HCT116 (cell line): ENCODE results near the gene ARL5C. TPM values are rescaled to one million over a fixed set of nuclear protein-coding genes. Genes with fewer than 3 reads are reported as not detected.

Experiments
- ATAC-seq: fragments of 200-7000 bp; cut with Tn5 transposase; 2 replicates; pipeline ENCODE4 v1.9.1; 2020; ENCODE audit warnings: mild to moderate bottlenecking, moderate library complexity
- BruUV-seq: library from RNA; stranded (reverse); fragments of 400-500 nt; replicated peaks from 2 replicates; lab custom pipeline; 2021; lab: Mats Ljungman, UMichigan
- CTCF ChIA-PET: fragments of 300-600 bp; sonication (Branson Sonifier 250); formaldehyde crosslinking; loops from one replicate; lab custom pipeline; 2021; ENCODE audit warnings: antibody characterized with exemption; lab: Charles Lee
- POLR2A ChIA-PET: fragments of 300-600, 350-600 bp; sonication (Branson Sonifier 250); formaldehyde crosslinking; loops from one replicate; lab custom pipeline; 2021; ENCODE audit warnings: antibody characterized with exemption; lab: Charles Lee
- RAD21 ChIA-PET, 2 experiments: fragments of 300-600 bp; sonication (Branson Sonifier 250); formaldehyde crosslinking; loops; one replicate each; lab custom pipeline; 2023; ENCODE audit warnings: low total read pairs in 2 of 2; ENCODE audit not compliant: uncharacterized antibody in 2 of 2, unreplicated experiment in 2 of 2, low non-redundant PET in 1 of 2; lab: Charles Lee
- DNase-seq: peaks from one replicate; pipeline ENCODE4 v3.0.0-alpha.2; 2010; ENCODE audit warnings: low read depth, low spot score
- H2AFZ ChIP-seq: fragments of 200-600 bp; shearing (Covaris generic), sonication (generic); 2 replicates; pipeline ENCODE4 v1.6.1; 2017; ENCODE audit warnings: low read depth, mixed run types, mixed read lengths, antibody characterized with exemption, low read length; ENCODE audit not compliant: poor library complexity, severe bottlenecking
- H3K27ac ChIP-seq: 2 replicates; pipeline ENCODE4 v1.5.1; 2012; ENCODE audit warnings: low read depth, low read length
- H3K27me3 ChIP-seq: fragments of 200-600 bp; sonication (generic); 2 replicates; pipeline ENCODE4 v1.6.1; 2016; ENCODE audit warnings: mixed run types, low read length, mixed read lengths; ENCODE audit not compliant: insufficient read depth
- H3K36me3 ChIP-seq, 2 experiments: fragments of 200-500 bp in 1 of 2; fragments of 200-600 bp in 1 of 2; sonication (Bioruptor generic) in 1 of 2; sonication (generic) in 1 of 2; 2 replicates each; pipeline versions ENCODE4 v1.5.1 to v1.6.1; 2014 to 2016; ENCODE audit warnings: low read length in 2 of 2, inconsistent platforms in 1 of 2, mixed read lengths in 1 of 2, mixed run types in 1 of 2; ENCODE audit not compliant: insufficient read depth in 2 of 2, control insufficient read depth in 1 of 2
- H3K4me1 ChIP-seq, 2 experiments: fragments of 200-600 bp in 1 of 2; sonication (generic) in 1 of 2; 2 replicates each; pipeline versions ENCODE4 v1.5.1 to v1.6.1; 2012 to 2017; ENCODE audit warnings: low read length in 2 of 2, inconsistent platforms in 1 of 2, mild to moderate bottlenecking in 1 of 2, mixed read lengths in 1 of 2, mixed run types in 1 of 2, moderate library complexity in 1 of 2; ENCODE audit not compliant: insufficient read depth in 2 of 2, control insufficient read depth in 1 of 2
- H3K4me2 ChIP-seq: fragments of 200-600 bp; sonication (generic); 2 replicates; pipeline ENCODE4 v1.6.1; 2017; ENCODE audit warnings: mixed run types, low read length, mixed read lengths
- H3K4me3 ChIP-seq, 2 experiments: fragments of 200-600 bp in 1 of 2; sonication (generic) in 1 of 2; replicated peaks in 1 of 2; 2 replicates each; pipeline ENCODE4 v1.5.1; 2011 to 2016; ENCODE audit warnings: low read length in 2 of 2, control low read depth in 1 of 2, low read depth in 1 of 2, mild to moderate bottlenecking in 1 of 2, mixed read lengths in 1 of 2, mixed run types in 1 of 2
- H3K79me2 ChIP-seq: fragments of 200-600 bp; sonication (generic); 2 replicates; pipeline ENCODE4 v1.6.1; 2017; ENCODE audit warnings: mild to moderate bottlenecking, mixed run types, low read length, moderate library complexity, mixed read lengths; ENCODE audit not compliant: insufficient read depth
- H3K9ac ChIP-seq: fragments of 200-600 bp; sonication (generic); 2 replicates; pipeline ENCODE4 v1.6.1; 2016; ENCODE audit warnings: low read length, mixed read lengths
- H3K9me2 ChIP-seq: fragments of 200-600 bp; sonication (generic), shearing (Covaris generic); 2 replicates; pipeline ENCODE4 v1.6.1; 2017; ENCODE audit warnings: mixed run types, mild to moderate bottlenecking, moderate library complexity; ENCODE audit not compliant: insufficient read depth
- H3K9me3 ChIP-seq, 2 experiments: fragments of 200-500 bp in 1 of 2; fragments of 200-600 bp in 1 of 2; sonication (Bioruptor generic) in 1 of 2; sonication (generic) in 1 of 2; 2 replicates each; pipeline ENCODE4 v1.6.1; 2014 to 2017; ENCODE audit warnings: low read length in 2 of 2, mixed read lengths in 2 of 2, inconsistent platforms in 1 of 2, low read depth in 1 of 2, mild to moderate bottlenecking in 1 of 2, mixed run types in 1 of 2, moderate library complexity in 1 of 2; ENCODE audit not compliant: control insufficient read depth in 1 of 2, insufficient read depth in 1 of 2
- H4K20me1 ChIP-seq: fragments of 200-600 bp; sonication (generic), shearing (Covaris generic); 2 replicates; pipeline ENCODE4 v1.6.1; 2017; ENCODE audit warnings: mixed run types, mild to moderate bottlenecking, moderate library complexity; ENCODE audit not compliant: insufficient read depth
- CEBPB ChIP-seq: IDR thresholded peaks from 2 replicates; pipeline ENCODE4 v1.6.1; 2012; ENCODE audit warnings: low read depth
- ELF1 ChIP-seq: IDR thresholded peaks from 2 replicates; pipeline ENCODE4 v1.6.1; 2012; ENCODE audit warnings: low read depth, borderline replicate concordance
- EZH2phosphoT487 ChIP-seq: fragments of 200-600 bp; IDR thresholded peaks from 2 replicates; pipeline ENCODE4 v1.6.1; 2018; ENCODE audit warnings: antibody characterized with exemption, borderline replicate concordance
- POLR2AphosphoS5 ChIP-seq: IDR thresholded peaks from 2 replicates; pipeline ENCODE4 v1.6.1; 2011; ENCODE audit warnings: mild to moderate bottlenecking, low read depth, low read length, moderate library complexity
- RAD21 ChIP-seq: IDR thresholded peaks from 2 replicates; pipeline ENCODE4 v1.6.1; 2012; ENCODE audit warnings: low read depth, mild to moderate bottlenecking
- SIN3A ChIP-seq: IDR thresholded peaks from 2 replicates; pipeline ENCODE4 v1.6.1; 2012; ENCODE audit warnings: low read depth
- SP1 ChIP-seq: IDR thresholded peaks from 2 replicates; pipeline ENCODE4 v1.6.1; 2012; ENCODE audit warnings: low read depth
- SRF ChIP-seq: IDR thresholded peaks from 2 replicates; pipeline ENCODE4 v1.6.1; 2012; ENCODE audit warnings: low read depth
- ZNF274 ChIP-seq: fragments of 200-500 bp; sonication (Bioruptor generic); IDR thresholded peaks from 2 replicates; pipeline ENCODE4 v1.6.1; 2014; ENCODE audit warnings: mild to moderate bottlenecking, low read depth, low read length, inconsistent platforms
- intact Hi-C: fragments of 100-400 bp; cut with micrococcal nuclease; formaldehyde crosslinking; loops from 2 replicates; pipeline ENCODE4 v1.10.0; 2022
- total RNA-seq: library from RNA; stranded (reverse); gene quantifications from one replicate; pipeline ENCODE4 v1.2.1, GENCODE V29; 2021; ENCODE audit not compliant: unreplicated experiment
- TF ChIP-seq, protein P1 (sequence below): IDR thresholded peaks from 2 replicates; pipeline ENCODE4 v1.6.1; 2011; ENCODE audit warnings: mild to moderate bottlenecking, low read length, moderate library complexity; ENCODE audit not compliant: insufficient replicate concordance; ENCODE audit errors: extremely low read depth
- TF ChIP-seq, protein P2 (sequence below): IDR thresholded peaks from 2 replicates; pipeline ENCODE4 v1.6.1; 2012

The ARL5C gene
- total RNA-seq, 1 experiment from 2014 or later: not detected

DNA sequence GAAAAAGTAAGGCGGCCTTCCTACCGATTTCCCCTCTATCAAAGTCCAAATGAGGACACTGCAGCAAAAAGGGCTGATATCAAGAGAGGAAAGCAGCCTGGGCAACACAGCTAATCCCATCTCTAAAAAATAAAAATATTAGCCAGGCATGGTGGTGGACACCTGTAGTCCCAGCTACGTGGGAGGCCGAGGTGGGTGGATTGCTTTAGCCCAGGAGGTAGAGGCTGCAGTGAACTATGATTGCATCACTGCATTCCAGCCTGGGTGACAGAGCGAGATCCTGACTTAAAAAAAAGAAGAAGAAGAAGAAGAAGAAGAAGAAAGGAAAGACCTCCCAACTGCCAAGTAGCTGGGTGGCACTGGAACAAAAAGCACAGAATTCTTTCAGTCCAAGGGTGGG, 17.1 kb upstream of the ARL5C start:
- Histone ChIP-seq H3K79me2 (no peaks in the 10 kb centered on the region), H3K9me2 (no peaks in the 10 kb centered on the region), H3K27ac (no peak overlapping the region), H3K9ac (no peak overlapping the region), H2AFZ (no peak overlapping the region), H3K27me3 (no peaks in the 10 kb centered on the region), H3K4me2 (no peak overlapping the region), H3K4me1 (peaks cover 4 to 10% of the 10 kb centered on the region in 2 experiments; a peak in 3 of 4 replicates), H3K4me3 (no peak overlapping the region), H3K36me3 (peaks cover 12 to 29% of the 10 kb centered on the region in 2 experiments; a peak in 3 of 4 replicates), H3K9me3 (no peaks in the 10 kb centered on the region), H4K20me1 (no peaks in the 10 kb centered on the region)
- CTCF ChIA-PET: interaction anchor here (1.0 kb wide), 1 partner anchor 8 kb away, joined by 8 read pairs; no protein-coding TSS in a partner anchor
- BruUV-seq: no TSS peak
- ATAC-seq (no peak), DNase-seq (no peak)
- intact Hi-C loops: no loop called here
- RAD21 ChIA-PET: no interaction called here
- no peak for TF ChIP-seq SIN3A
- TF ChIP-seq SRF: no peak
- no peak for TF ChIP-seq EZH2phosphoT487
- no peak for TF ChIP-seq ELF1
- no peak for TF ChIP-seq CEBPB
- TF ChIP-seq POLR2AphosphoS5: no peak
- TF ChIP-seq, protein P1, sequence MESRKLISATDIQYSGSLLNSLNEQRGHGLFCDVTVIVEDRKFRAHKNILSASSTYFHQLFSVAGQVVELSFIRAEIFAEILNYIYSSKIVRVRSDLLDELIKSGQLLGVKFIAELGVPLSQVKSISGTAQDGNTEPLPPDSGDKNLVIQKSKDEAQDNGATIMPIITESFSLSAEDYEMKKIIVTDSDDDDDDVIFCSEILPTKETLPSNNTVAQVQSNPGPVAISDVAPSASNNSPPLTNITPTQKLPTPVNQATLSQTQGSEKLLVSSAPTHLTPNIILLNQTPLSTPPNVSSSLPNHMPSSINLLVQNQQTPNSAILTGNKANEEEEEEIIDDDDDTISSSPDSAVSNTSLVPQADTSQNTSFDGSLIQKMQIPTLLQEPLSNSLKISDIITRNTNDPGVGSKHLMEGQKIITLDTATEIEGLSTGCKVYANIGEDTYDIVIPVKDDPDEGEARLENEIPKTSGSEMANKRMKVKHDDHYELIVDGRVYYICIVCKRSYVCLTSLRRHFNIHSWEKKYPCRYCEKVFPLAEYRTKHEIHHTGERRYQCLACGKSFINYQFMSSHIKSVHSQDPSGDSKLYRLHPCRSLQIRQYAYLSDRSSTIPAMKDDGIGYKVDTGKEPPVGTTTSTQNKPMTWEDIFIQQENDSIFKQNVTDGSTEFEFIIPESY: no peak
- TF ChIP-seq, protein P2, sequence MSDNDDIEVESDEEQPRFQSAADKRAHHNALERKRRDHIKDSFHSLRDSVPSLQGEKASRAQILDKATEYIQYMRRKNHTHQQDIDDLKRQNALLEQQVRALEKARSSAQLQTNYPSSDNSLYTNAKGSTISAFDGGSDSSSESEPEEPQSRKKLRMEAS: no peak
- no peak for TF ChIP-seq SP1
- no peak for TF ChIP-seq ZNF274
- TF ChIP-seq RAD21: no peak
- POLR2A ChIA-PET: interaction anchor here (0.6 kb wide), 1 partner anchor 22 kb away, joined by 4 read pairs; no protein-coding TSS in a partner anchor
